GM19238 (cell line): Measurements from ENCODE around the gene HUWE1.
"Not testable (repeated sequence)": the region's sequence is repeated elsewhere in the genome, so short reads cannot be mapped to it uniquely, and the experiment has no call there.

Experiments used
- DNase-seq: peaks from one replicate; pipeline ENCODE4 v3.0.0; 2011; ENCODE audit warnings: low spot score; ENCODE audit not compliant: insufficient read length

The HUWE1 gene

GRCh38 chrX:53686151-53686885 lies at the start of gene HUWE1:
Gene HUWE1, minus strand, starts transcription at chrX:53686719. Its CDS starts 32,612 bp downstream, at chrX:53654107.
- peak; percentile 44 for DNase-seq

GRCh38 chrX:53732797-53733196 lies 46.3 kb upstream of the HUWE1 start:
- DNase-seq, result no peak

GRCh38 chrX:53729751-53730150 lies 43.2 kb upstream of the HUWE1 start:
- DNase-seq, result no peak

- no peak for DNase-seq
Observed at GRCh38 chrX:53728506-53728905, 42.0 kb upstream of the HUWE1 start.

GRCh38 chrX:53724872-53725271 lies 38.4 kb upstream of the HUWE1 start:
- DNase-seq, result no peak

GRCh38 chrX:53723381-53723780 lies 36.9 kb upstream of the HUWE1 start:
- DNase-seq, result no peak

GRCh38 chrX:53721610-53722009 lies 35.1 kb upstream of the HUWE1 start:
- DNase-seq, result not testable (repeated sequence)

GRCh38 chrX:53719666-53720065 lies 33.1 kb upstream of the HUWE1 start:
- DNase-seq, result not testable (repeated sequence)

GRCh38 chrX:53718073-53718472 lies 31.6 kb upstream of the HUWE1 start:
- DNase-seq, result no peak

GRCh38 chrX:53717205-53717604 lies 30.7 kb upstream of the HUWE1 start:
- no peak for DNase-seq

GRCh38 chrX:53716328-53717088 lies 30.0 kb upstream of the HUWE1 start:
- DNase-seq, result no peak

- DNase-seq, result no peak
Observed at GRCh38 chrX:53715346-53715924, 28.9 kb upstream of the HUWE1 start.

GRCh38 chrX:53714580-53715345 lies 28.2 kb upstream of the HUWE1 start:
- no peak for DNase-seq

GRCh38 chrX:53713987-53714579 lies 27.6 kb upstream of the HUWE1 start:
- no peak for DNase-seq

- no peak for DNase-seq
Observed at GRCh38 chrX:53711436-53711835, 24.9 kb upstream of the HUWE1 start.

- no peak for DNase-seq
Observed at GRCh38 chrX:53704854-53705253, 18.3 kb upstream of the HUWE1 start.

GRCh38 chrX:53704294-53704693 lies 17.8 kb upstream of the HUWE1 start:
- DNase-seq, result no peak

GRCh38 chrX:53695946-53696549 lies 9.5 kb upstream of the HUWE1 start:
- no peak for DNase-seq

- DNase-seq, result no peak
Observed at GRCh38 chrX:53694642-53695041, 8.1 kb upstream of the HUWE1 start.

GRCh38 chrX:53688300-53688699 lies 1.8 kb upstream of the HUWE1 start:
- no peak for DNase-seq

- no peak for DNase-seq
Observed at GRCh38 chrX:53685711-53686110, 808 bp downstream of the HUWE1 start.
